NCI-H128 (cell line): Measurements from ENCODE around the gene SYNDIG1.

Source experiments
- DNase-seq: peaks from one replicate; lab custom pipeline; 2025; ENCODE audit not compliant: unreplicated experiment; lab: John Stamatoyannopoulos, UW

SYNDIG1 gene

DNA sequence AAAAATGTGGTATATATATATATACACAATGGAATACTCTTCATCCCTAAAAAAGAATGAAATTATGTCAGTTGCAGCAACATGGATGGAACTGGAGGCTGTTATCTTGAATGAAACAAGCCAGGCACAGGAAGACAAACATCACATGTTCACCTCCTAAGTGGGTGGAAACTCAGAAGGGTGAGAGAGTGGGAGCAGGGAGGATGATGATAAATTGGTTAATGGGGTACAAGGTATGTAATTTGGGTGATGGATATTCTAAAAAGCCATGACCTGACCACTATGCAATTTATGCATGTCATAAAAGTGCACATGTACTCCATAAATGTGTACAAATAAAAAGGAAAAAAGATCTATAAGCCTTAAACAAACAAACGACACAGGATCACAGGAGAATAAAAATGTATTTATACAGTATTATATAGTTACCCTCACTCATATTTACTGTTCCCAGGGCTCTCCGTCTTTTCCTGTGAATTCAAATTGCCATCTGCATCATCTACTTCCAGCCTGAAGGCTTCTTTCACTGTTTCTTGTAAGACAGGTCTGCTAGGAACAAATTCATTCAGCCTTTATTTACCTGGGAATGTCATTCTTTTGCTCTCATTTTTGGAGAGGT lies 89.8 kb downstream of the SYNDIG1 start:
- DNase-seq = no peak

DNA sequence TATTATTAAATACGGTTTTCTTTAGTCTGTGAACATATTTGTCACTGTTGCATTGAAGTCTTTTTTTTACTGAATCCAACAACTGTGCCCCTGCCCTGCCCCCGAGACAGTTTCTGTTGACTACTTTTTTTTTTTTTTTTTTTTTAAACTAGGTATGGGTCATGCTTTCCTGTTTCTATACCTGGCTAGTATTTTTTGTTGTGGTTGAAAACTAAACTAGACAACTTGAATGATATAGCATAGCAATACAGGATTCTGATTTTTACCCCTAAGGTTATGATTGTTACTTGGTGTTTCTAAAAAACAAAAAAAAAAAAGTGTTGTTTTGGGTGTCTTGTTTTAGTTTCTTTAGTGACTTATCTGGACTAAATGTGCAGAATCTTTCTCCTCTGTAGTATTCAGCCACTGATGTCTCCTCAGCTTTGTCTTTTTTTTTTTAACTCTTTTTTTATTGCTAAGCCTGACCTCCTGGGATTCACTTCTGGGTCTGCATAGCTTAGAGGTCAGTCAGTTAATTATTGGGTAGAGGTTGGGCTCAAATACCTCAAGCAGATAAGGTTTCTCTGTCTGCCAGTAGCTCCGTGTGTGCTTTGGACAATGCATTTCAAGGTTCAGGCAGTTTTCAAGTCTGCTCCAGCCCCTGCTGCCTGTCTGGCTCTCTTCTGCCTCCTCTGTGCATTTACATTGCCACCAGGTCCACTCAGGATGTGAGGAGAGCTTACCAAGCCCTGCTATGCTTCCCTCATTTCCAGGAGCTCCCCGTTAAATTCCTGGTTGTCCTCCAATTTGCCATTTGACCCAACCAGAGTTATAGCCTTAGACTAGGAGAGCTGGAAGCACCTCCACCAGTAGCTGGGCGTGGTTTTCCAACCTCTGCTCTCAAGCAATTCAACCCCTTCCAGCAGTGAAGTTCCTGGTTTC lies 91.4 kb downstream of the SYNDIG1 start:
- no peak for DNase-seq

DNA sequence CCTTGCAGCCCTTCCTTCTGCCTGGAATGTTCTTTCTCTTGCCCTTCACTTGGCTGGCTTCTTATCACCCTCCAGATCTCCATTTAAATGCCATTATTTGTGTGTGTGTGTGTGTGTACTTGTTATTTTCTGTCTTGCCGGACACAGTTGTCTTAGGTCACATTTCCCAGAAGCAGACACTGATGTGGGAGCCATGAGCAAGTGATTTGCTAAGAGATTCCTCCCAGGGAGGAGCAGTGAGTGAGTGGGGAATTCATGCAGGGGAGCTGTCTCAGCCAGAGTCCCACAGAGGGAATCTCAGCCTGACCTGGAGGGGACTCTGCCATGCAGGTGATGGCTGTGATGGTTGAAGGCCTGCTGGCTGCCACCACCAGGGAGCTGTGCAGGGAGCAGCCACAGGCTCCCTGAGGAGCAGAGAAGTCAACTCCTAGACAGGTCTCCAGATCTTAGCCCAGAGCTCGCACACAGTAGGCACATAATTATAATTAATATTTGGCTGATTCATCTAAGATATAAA lies 96.5 kb downstream of the SYNDIG1 start:
- DNase-seq = no peak

DNA sequence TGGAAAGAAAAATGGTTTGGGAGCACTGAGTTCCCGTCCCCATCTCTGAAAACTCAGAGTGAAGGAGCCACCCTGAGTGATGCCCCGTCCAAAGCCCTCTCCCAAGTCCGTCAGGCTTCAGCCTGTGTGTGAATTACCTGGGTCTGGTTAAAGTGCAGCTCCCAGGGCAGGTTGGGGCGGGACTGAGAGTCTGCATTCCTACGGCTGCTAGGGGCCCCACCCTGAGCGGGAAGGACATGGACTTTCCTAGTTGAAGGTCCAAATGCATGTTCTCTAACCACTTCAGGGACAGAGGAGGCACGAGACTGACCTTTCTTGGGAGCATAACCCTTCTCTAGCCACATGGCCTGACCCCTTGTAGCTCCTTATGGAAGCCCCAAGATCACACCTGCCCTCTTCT lies 97.2 kb downstream of the SYNDIG1 start:
- DNase-seq = no peak

DNA sequence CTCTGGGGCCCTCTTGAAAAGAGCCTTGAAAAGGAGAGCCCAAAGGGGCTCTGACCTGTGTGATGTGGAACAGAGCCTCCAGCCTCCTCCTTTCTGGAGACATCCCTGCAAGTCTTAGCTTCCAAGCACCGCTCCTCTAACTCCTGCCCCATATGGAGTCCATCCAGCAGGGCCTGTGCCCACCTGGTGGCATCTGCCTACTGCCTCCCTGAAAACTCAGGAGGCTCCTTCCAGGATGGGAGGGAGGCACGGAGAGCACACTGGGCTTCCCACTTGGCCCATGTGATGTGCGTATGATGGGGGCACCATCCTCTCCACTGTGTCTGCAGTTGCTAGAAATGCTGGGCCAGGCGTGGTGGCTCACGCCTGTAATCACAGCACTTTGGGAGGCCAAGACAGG lies 98.1 kb downstream of the SYNDIG1 start:
- no peak for DNase-seq

DNA sequence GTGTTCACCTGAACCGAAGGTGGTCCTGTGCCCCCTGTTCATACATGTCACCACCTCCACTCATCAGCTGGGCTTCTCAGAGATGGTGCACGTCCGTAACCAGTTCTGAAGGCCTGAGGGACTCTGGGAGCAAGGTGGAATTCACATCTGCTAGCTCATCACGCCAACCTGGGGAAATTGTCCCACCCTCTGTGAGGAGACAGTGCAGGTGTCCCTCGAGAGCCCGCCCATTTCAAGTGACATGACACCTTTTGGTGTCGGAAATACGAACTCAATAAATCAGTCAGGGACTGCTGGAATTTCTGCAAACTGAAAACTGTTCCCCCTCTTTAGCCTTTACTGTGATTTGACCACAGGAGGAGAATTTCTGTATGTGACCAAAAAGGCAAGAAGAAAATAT lies 99.4 kb downstream of the SYNDIG1 start:
- DNase-seq = no peak

DNA sequence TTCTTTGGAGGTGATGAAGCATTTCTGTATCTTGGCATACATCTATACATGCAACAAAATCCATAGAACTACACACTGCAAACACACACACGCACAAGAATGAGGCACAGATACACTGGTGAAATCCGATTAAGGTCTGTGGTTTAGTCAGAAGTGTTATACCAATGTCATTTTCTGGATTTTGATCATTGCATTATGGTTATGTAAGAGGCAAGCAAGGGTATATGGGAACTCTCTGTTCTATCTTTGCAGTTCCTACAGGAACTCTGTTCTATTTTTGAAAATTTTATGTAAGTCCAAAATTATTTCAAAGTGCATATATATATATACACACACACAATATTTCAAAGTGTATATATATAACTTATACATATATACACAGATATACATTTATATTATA lies 101.7 kb downstream of the SYNDIG1 start:
- no peak for DNase-seq

DNA sequence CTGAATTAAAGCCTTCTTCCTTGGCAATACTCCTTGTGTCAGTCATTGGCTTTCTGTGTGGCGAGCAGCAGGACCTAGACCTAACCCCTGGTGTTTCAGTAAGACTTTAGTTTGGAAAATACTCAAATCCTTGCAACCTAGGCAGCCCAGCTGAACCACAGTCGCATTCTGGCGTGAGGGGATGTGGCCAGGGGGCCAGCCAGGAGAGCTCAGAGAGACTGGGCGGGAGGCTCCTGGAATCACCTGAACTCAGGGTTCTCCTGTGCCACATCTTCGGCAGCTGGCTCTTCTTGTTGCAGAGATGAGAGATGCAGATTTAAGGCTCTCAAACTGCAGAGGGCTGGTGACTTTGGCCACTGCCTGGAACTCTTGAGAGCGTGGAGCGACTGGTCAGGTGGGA lies 102.7 kb downstream of the SYNDIG1 start:
- DNase-seq = no peak

DNA sequence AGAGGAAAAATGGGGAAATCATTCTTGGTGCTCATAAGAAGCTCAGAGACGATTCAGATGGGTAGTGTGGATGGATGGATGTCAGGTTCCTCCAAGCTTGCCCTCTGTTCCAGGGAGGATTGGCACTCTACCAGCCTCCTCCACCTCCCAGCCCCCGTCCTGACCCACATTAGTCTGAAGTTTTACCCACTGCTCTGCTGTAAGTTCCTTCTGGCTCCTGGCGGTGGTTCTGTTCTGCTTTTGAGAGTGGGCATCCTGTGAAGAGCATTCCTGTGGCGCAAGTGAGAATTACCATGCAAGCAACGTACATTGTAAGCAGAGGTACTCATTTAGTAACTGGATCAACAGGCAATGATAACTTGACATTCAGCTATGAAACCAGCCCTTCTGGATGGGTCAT lies 103.4 kb downstream of the SYNDIG1 start:
- no peak for DNase-seq

DNA sequence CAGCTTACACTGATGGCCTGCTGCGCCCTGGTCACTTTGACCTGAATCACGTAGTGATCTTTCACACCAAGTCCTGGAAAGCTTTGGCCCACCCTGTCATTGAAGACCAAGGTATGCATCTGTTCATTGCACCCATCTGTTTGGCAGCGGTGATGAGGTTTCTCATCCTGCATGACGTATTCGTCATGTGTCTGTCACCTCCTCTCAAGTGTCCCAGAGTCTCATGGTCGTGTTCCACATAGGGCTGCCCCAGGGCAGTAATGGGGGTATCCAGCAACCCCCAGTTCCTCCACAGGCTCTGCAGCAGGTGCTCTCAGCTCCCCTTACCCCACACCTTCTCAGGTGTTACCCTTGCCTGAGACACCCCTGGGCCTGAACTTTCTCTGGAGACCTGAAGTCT lies 104.1 kb downstream of the SYNDIG1 start:
- no peak for DNase-seq

DNA sequence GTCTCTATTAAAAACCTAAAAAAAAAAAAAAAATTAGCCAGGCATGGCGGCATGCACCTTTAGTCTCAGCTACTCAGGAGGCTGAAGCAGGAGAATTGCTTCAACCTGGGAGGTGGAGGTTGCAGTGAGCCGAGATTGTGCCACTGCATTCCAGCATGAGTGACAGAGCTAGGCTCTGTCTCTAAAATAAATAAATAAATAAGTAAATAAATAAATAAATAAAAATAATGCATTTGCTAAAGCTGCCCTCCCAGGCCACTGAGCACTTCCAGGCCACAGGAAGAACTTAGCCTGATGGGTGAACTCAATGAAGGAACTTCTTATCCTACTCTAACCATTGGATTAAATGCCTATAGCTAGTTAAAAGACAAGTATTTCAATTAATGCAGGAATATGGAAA lies 104.9 kb downstream of the SYNDIG1 start:
- DNase-seq = no peak

DNA sequence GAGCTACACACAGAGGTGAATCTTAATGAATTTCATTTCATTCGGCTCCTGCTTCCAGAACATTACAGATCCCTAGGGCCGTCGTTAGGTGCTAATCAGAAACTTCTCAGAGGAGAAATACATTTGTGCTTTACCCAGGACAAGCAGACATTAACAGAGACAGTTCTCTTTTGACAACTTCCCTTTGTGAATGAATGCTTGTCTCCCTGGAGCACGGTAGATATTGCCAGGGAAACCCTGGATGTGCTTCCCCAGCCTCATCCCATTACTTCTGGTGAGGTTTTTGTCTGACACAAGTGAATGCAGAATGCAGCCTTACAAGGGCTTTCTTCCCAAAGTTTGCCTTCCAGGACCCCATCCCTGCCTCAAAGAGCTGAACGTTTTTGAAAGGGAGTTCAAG lies 105.4 kb downstream of the SYNDIG1 start:
- no peak for DNase-seq

DNA sequence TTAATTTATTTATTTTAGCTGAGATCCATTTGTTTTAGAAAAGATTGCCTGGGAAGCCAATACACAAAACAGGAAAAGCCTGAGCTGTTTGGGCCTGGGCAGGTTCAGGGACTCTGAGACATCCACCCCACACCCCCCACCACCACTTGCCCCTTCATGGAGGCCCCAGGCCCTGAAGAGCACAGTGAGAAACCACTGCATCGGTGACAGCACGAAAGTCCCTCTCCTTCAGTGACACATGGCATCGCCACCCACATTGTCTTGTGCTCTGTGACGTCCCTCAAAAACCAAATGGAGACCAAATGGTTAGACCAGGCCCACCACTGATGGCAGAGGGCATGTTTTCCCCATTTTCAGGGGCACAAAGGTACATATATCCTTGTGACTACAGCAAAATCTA lies 106.4 kb downstream of the SYNDIG1 start:
- no peak for DNase-seq

DNA sequence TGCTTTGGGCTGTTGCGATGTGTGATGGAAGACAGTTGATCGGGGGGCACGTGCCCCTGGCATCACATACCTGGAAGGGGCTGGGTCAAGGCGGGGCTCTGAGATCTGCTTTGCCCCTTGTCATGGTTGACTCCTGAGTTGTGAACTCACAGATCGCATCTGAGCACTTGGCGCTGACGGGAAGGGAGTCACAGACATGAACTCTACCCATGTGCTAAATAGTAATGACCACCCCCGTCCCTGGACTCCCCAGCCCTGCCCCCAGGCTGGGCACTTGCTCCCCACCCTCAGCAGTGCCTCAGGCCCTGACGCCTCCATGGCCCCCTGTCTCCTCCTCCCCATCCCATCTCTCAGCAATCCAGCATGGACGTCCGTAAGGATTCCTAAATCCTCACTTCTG lies 107.0 kb downstream of the SYNDIG1 start:
- DNase-seq = no peak

DNA sequence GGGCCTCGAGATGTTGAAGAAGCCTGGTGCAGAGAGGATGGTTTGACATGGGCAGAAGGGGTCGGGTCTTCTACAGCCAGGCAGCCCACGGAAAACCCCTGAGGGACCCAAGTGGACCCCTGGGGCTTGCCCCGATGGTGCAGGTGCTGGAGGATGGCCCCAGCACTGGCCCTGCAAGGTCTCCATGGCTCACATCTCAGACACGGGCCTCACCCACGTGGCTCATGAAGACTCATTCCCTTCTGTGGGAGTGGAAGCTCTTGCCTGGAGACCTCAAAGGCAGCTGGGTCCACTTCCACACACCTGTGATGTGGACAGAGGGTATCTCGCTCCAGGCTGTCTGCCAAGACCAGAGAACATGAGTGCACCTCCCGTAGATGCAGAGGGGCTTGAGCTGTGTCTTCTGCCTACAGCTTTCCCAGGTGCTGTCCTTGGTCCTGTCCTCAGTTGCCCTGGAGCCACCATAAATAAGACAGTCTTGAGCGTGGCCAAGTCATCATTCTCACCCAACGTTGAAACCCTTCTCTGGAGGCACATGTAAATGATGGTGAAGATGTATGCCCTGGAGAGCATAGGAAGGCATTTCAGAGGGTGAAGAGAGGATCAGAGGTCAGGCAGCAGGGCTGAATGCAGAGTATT lies 108.0 kb downstream of the SYNDIG1 start:
- no peak for DNase-seq

DNA sequence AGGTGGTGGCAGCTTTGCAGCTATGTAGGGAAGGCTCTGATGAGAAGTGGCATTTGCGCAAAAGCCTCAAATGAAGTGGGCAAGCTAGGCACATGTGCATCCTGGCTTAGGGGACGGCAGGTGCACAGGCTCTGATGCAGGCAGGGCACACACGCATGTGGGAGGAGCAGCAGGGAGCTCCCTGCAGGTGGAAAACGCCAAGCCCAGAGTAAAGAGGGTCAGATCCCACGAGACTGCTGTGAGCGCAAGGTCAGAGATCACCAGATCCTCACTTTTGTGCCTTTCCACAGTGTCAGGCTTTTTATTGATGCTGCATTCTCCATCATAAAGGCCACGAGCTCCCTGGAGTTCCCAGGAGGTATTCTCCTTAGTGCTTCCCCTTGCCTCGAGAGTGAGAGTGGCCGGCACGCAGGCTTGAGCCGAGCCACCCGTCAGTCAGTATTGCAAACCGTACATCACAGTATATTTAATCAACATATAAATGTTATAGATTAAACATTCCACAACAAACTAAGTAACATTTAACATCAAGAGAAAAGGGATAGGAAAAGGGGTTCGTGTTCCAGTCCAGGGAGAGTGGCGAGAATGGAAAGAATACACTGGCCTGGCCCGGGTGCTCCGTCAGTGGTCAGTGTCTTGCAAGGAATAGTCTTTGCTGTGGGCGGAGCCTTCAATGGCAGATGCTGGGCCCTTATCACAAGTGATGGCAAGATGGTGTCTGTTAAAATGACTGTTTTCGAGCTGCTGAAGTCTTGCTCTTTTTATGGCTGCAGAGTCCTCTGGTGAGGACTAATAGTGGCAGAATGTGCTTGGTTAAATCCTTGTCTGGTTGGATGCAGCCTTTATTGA lies 109.4 kb downstream of the SYNDIG1 start:
- DNase-seq = no peak

DNA sequence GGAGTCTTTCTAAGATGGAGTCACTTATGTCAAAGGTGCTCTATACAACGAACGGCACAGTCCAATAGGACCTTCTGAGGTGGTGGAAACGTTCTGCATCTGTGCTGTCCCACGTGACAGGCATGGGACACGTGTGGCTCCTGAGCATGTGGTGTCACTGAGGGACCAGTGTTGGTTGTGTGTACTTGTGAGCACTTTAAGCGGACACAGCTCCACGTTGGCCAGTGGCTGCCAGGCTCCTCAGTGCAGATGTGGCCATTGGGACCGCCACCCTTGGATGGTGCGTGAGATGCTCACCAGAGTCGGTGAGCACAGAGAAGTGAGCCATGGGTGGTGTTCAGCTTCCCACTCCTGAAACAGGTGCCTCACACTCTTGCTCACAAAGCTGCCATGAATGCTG lies 110.0 kb downstream of the SYNDIG1 start:
- DNase-seq = no peak

DNA sequence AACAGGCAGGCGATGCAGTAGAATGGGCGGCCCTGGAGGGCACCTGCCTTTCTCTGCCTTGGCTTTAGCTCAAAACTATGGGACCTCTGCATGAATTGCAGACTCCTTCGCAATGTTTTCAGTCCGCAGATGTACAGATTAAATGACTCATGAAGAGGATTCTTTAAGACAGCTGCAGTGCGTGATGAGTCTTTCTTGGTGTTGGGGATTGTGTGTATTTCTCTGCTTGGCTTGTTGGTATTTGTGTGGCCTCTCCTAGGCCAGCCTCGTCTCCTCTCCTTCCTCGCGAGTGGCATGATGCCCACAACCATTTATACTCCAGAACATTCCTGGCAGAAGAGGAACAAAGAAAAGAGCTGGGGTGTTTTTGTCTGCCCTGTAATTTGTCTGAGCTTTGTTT lies 110.6 kb downstream of the SYNDIG1 start:
- DNase-seq = no peak

DNA sequence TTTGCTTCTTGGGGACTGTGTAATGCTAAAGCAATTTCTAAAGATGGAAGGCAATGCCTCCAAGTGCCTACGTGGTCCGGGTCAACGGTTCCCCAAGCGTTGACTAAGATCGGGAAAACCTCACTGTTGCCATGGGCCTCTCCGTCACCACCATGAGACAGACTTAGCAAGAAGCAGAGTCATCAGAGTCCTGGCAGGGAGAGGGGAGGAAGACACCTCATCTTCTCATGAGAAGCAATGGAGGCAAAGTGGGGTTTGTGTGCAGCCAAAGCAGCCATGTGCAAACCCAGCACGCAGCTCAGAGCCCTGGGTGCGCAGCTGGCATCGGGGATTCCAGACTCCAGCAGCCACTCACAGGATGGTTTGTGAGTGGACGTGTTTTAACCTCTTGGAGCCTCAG lies 111.4 kb downstream of the SYNDIG1 start:
- no peak for DNase-seq

DNA sequence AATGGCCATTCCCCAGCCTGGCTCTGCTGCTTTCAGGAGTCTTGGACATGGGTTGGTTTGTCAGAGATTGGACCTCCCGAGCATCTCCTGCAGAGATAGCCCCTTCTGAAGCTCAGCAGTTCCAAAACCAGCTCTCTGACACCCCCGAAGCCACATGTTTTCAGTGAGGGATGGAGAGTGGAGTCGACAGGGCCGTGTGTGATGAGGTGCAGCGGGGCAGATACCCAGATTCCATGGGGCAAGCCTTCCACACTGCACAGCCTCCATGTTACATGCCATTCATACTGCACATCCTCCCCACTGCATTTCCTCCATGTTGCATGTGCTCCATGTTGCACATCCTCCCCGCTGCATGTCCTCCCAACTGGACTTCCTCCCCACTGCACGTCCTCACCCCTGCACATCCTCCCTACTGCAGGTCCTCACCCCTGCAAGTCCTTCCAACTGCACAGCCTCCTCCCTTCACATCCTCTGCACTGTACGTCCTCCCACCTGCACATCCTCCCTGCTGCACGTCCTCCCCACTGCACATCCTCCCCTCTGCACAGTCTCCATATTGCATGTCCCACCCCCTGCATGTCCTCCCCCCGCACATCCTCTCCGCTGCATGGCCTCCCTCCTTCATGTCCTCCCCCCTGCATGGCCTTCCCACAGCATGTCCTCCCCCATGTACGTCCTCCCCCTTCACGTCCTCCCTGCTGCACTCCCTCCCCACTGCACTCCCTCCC lies 112.2 kb downstream of the SYNDIG1 start:
- no peak for DNase-seq
